Uterus (tissue), 4 donors: Measurements from ENCODE around the gene GRAP. TPM values are rescaled to one million over a fixed set of nuclear protein-coding genes. Genes with fewer than 3 reads are reported as not detected.
A peak's percentile ranks its signal among the peaks of the same experiment; 100 is the strongest.
"Not testable (repeated sequence)": the region's sequence is repeated elsewhere in the genome, so short reads cannot be mapped to it uniquely, and the experiment has no call there.

Source experiments
- DNase-seq, 2 donors: peaks; one replicate each; pipeline ENCODE4 v3.0.0-alpha.2; 2019 to 2020
- H3K27ac ChIP-seq, 2 donors: fragments of 200-600 bp; sonication (generic); 1 replicate in 1 of 2; 2 replicates in 1 of 2; pipeline ENCODE4 v1.5.1; 2016 to 2018
- H3K27me3 ChIP-seq, 2 donors: fragments of 200-600 bp; sonication (generic); one replicate each; pipeline ENCODE4 v1.5.1; 2018 to 2019; ENCODE audit warnings: control low read depth in 1 of 2
- H3K36me3 ChIP-seq, 2 donors: fragments of 200-600 bp; sonication (generic); one replicate each; pipeline ENCODE4 v1.5.1; 2019; ENCODE audit warnings: control low read depth in 1 of 2
- H3K4me1 ChIP-seq, 2 donors: fragments of 200-600 bp; sonication (generic); one replicate each; pipeline ENCODE4 v1.5.1; 2018 to 2019; ENCODE audit warnings: control low read depth in 1 of 2
- H3K4me3 ChIP-seq, 2 donors: fragments of 200-600 bp; sonication (generic); 1 replicate in 1 of 2; 2 replicates in 1 of 2; pipeline ENCODE4 v1.5.1; 2018 to 2019; ENCODE audit warnings: mild to moderate bottlenecking in 1 of 2
- H3K9me3 ChIP-seq, 2 donors: fragments of 200-600 bp; sonication (generic); one replicate each; pipeline ENCODE4 v1.5.1; 2019; ENCODE audit warnings: control low read depth in 1 of 2
- CTCF ChIP-seq, 4 experiments: fragments of 200-600 bp in 2 of 4; fragments of 450-650 bp in 2 of 4; sonication (generic) in 2 of 4; IDR thresholded peaks; one replicate each; pipeline ENCODE4 v1.5.1; 2016 to 2019; ENCODE audit warnings: antibody characterized with exemption in 4 of 4, mild to moderate bottlenecking in 2 of 4, moderate library complexity in 1 of 4
- intact Hi-C: fragments of 100-400 bp; cut with DNase I; formaldehyde crosslinking; loops from one replicate; pipeline ENCODE4 v1.15.1; 2023; ENCODE audit warnings: low total_unique reads
- total RNA-seq, 4 donors: library from RNA; depleted of rRNA in 3 of 4; stranded (reverse); fragments of >200 nt in 3 of 4; gene quantifications; one replicate each; pipeline versions ENCODE4 v1.1.0 to v1.2.4, GENCODE V29; 2014 to 2023
- donor health status: DM: yes; HTN: yes; CAD: no.

GRAP gene
- total RNA-seq, 4 donors from 2014 or later: 8.3 to 21.2 (median 13.5) TPM

GRCh38 chr17:19032377-19032988 lies 14.3 kb downstream of the GRAP start:
- H3K9me3 ChIP-seq, H3K27ac ChIP-seq, H3K4me3 ChIP-seq, H3K27me3 ChIP-seq, DNase-seq, intact Hi-C loops, H3K4me1 ChIP-seq, H3K36me3 ChIP-seq: not testable (repeated sequence)

- peak in 2 of 4 experiments; percentile 39 to 44 for TF ChIP-seq CTCF (IDR thresholded peaks at IDR 0.05)
- DNase-seq: peak; percentile 46 to 76
- H3K4me1 ChIP-seq, H3K9me3 ChIP-seq, H3K4me3 ChIP-seq, H3K36me3 ChIP-seq, H3K27me3 ChIP-seq, intact Hi-C loops: not testable (repeated sequence)
- H3K27ac ChIP-seq: peak overlapping the region in 1 of 2 donors; percentile 45
These were observed 15.0 kb downstream of the GRAP start for GRCh38 chr17:19031729-19032128.

GRCh38 chr17:19030771-19031449 lies 15.8 kb downstream of the GRAP start:
- intact Hi-C loops, H3K4me1 ChIP-seq, DNase-seq, H3K27me3 ChIP-seq, H3K27ac ChIP-seq, H3K36me3 ChIP-seq, H3K4me3 ChIP-seq, H3K9me3 ChIP-seq: not testable (repeated sequence)

GRCh38 chr17:19029740-19030139 lies 17.0 kb downstream of the GRAP start:
- H3K4me1 ChIP-seq, H3K36me3 ChIP-seq, DNase-seq, H3K27ac ChIP-seq, H3K9me3 ChIP-seq, H3K4me3 ChIP-seq, H3K27me3 ChIP-seq, intact Hi-C loops: not testable (repeated sequence)

GRCh38 chr17:19028671-19029070 lies 18.1 kb downstream of the GRAP start:
- H3K4me1 ChIP-seq, intact Hi-C loops, H3K36me3 ChIP-seq, H3K9me3 ChIP-seq, H3K27ac ChIP-seq, H3K4me3 ChIP-seq, H3K27me3 ChIP-seq, DNase-seq: not testable (repeated sequence)

- H3K27ac ChIP-seq: no peak overlapping the region
- H3K27me3 ChIP-seq: no peaks in the 10 kb centered on the region
- no peaks in the 10 kb centered on the region for H3K36me3 ChIP-seq
- H3K4me1 ChIP-seq: no peaks in the 10 kb centered on the region
- no peak for DNase-seq
- intact Hi-C loops: no loop called here
- no peak overlapping the region for H3K4me3 ChIP-seq
- TF ChIP-seq CTCF (IDR thresholded peaks at IDR 0.05): no peak
- no peaks in the 10 kb centered on the region for H3K9me3 ChIP-seq
These were observed 22.4 kb downstream of the GRAP start for GRCh38 chr17:19024101-19025078.
